K562 (cell line): ENCODE data around the gene EIPR1. TPM values are rescaled to one million over a fixed set of nuclear protein-coding genes. Genes with fewer than 3 reads are reported as not detected.

Source experiments
- ARID3A ChIP-seq: IDR thresholded peaks from 2 replicates; pipeline ENCODE4 v1.6.1; 2012; ENCODE audit warnings: low read depth, low read length, improper control_type of control experiment, borderline replicate concordance
- CCNT2 ChIP-seq: IDR thresholded peaks from 2 replicates; pipeline ENCODE4 v1.6.1; 2011; ENCODE audit warnings: borderline replicate concordance, low read depth, mild to moderate bottlenecking, moderate library complexity, mixed read lengths, low read length; ENCODE audit not compliant: insufficient read length; ENCODE audit errors: extremely low read depth
- CGGBP1 ChIP-seq: fragments of 250-450 bp; sonication (Bioruptor Pico); IDR thresholded peaks from 2 replicates; pipeline ENCODE4 v1.9.0; 2021; ENCODE audit warnings: mild to moderate bottlenecking
- CREB3L1 ChIP-seq: fragments of 450-650 bp; IDR thresholded peaks from 2 replicates; pipeline ENCODE4 v1.6.1; 2014; ENCODE audit warnings: low read depth, mild to moderate bottlenecking, moderate library complexity, borderline replicate concordance
- ERF ChIP-seq: fragments of 450-650 bp; formaldehyde crosslinking; IDR thresholded peaks from 2 replicates; pipeline ENCODE4 v1.4.0; 2020; ENCODE audit warnings: mild to moderate bottlenecking, mixed read lengths
- IRF2 ChIP-seq: sonication (generic); formaldehyde crosslinking; IDR thresholded peaks from 2 replicates; pipeline ENCODE4 v1.8.1; 2022; ENCODE audit warnings: mild to moderate bottlenecking, missing genetic modification reagents
- JUNB ChIP-seq: fragments of 450-650 bp; formaldehyde crosslinking; conservative IDR thresholded peaks from 2 replicates; pipeline ENCODE4 v1.4.0; 2020; ENCODE audit warnings: mild to moderate bottlenecking
- KAT8 ChIP-seq: fragments of 450-650 bp; IDR thresholded peaks from 2 replicates; pipeline ENCODE4 v1.6.1; 2016; ENCODE audit warnings: low read depth, mild to moderate bottlenecking
- MEF2D ChIP-seq: conservative IDR thresholded peaks from 2 replicates; pipeline ENCODE4 v1.6.1; 2016; ENCODE audit warnings: low read depth, missing genetic modification characterization, missing compliant biosample characterization
- PCBP2 ChIP-seq: fragments of 200-400 bp; formaldehyde crosslinking; IDR thresholded peaks from 2 replicates; pipeline ENCODE4 v1.6.1; 2018; ENCODE audit warnings: low read length, low read depth, mild to moderate bottlenecking, moderate library complexity; ENCODE audit not compliant: poor library complexity, severe bottlenecking
- POLR2G ChIP-seq: fragments of 200-400 bp; formaldehyde crosslinking; IDR thresholded peaks from 2 replicates; pipeline ENCODE4 v1.6.1; 2017; ENCODE audit warnings: low read depth, mild to moderate bottlenecking, antibody characterized with exemption, low read length, moderate library complexity
- PRMT5 ChIP-seq: sonication (generic); formaldehyde crosslinking; IDR thresholded peaks from 2 replicates; pipeline ENCODE4 v1.5.0; 2020; ENCODE audit warnings: missing genetic modification reagents
- RBFOX2 ChIP-seq: fragments of 200-400 bp; formaldehyde crosslinking; IDR thresholded peaks from 2 replicates; pipeline ENCODE4 v1.6.1; 2017; ENCODE audit warnings: low read depth, mild to moderate bottlenecking, low read length, moderate library complexity
- TAF1 ChIP-seq: IDR thresholded peaks from 2 replicates; pipeline ENCODE4 v1.6.1; 2011; ENCODE audit warnings: mild to moderate bottlenecking, low read length, moderate library complexity; ENCODE audit not compliant: insufficient read depth, control insufficient read depth, severe bottlenecking; ENCODE audit errors: extremely low read depth
- ZBTB2 ChIP-seq: fragments of 450-650 bp; IDR thresholded peaks from 2 replicates; pipeline ENCODE4 v1.6.1; 2016; ENCODE audit warnings: antibody characterized with exemption
- ZFX ChIP-seq: sonication (generic); formaldehyde crosslinking; IDR thresholded peaks from 2 replicates; pipeline ENCODE4 v1.8.0; 2022; ENCODE audit warnings: mild to moderate bottlenecking, missing genetic modification reagents, moderate library complexity
- ZNF175 ChIP-seq: fragments of 200-800 bp; sonication (Bioruptor generic); IDR thresholded peaks from 2 replicates; pipeline ENCODE4 v1.6.1; 2016; ENCODE audit warnings: low read depth, mild to moderate bottlenecking, missing genetic modification characterization, missing compliant biosample characterization
- ZNF778 ChIP-seq: fragments of 450-650 bp; formaldehyde crosslinking; IDR thresholded peaks from 2 replicates; pipeline ENCODE4 v1.4.0; 2020; ENCODE audit warnings: mild to moderate bottlenecking, moderate library complexity
- polyA plus RNA-seq, 8 experiments: library from polyadenylated mRNA; depleted of rRNA in 4 of 8; stranded (reverse) in 5 of 8; unstranded in 3 of 8; fragments of >200 nt; fragmentation: Nextera tagmentation in 2 of 8; fragmentation: Illumina TruSeq in 1 of 8; extraction: Ambion mirVana in 2 of 8; extraction: Trizol in 1 of 8; gene quantifications; 2 replicates each; pipeline versions ENCODE4 v1.2.1 to v1.2.3, GENCODE V29; 2011 to 2014; ENCODE audit warnings: inconsistent platforms in 1 of 8, missing spikeins in 1 of 8
- total RNA-seq, 7 experiments: library from RNA; depleted of rRNA in 6 of 7; stranded (reverse); fragments of >200 nt in 6 of 7; fragmentation: Illumina TruSeq in 2 of 7; extraction: Trizol in 2 of 7; gene quantifications; 2 replicates each; pipeline versions ENCODE4 v1.2.1 to v1.2.3, GENCODE V29; 2011 to 2021; ENCODE audit warnings: low replicate concordance in 1 of 7

Gene EIPR1
- total and polyA plus RNA-seq, 9 of the 15 experiments (the other 6 are each of a cell fraction or from before 2014, with no cell fraction given) = 19.9 to 54.4 (median 35.9) TPM

GRCh38 chr2:3377612-3378432 is at the start of gene EIPR1 (continued):
- TF ChIP-seq RBFOX2 (peak; percentile 95), ARID3A (no peak), JUNB (no peak), PCBP2 (no peak), CCNT2 (peak; percentile 49), ZNF175 (CRISPR knock-in tag) (no peak), MEF2D (tag) (no peak), CGGBP1 (no peak), IRF2 (no peak), ZNF778 (no peak), ZBTB2 (0 out of 2 replicates have a peak, but pooled peaks have one; percentile 34), ERF (CRISPR knock-in tag) (no peak), POLR2G (peak; percentile 92), CREB3L1 (no peak; the same call in 1 of the 2 replicates), KAT8 (no peak), PRMT5 (CRISPR knock-in tag) (no peak), ZFX (CRISPR knock-in tag) (peak; percentile 94), TAF1 (peak; percentile 85)
